HG03135 (cell line): Measurements from ENCODE around the gene TCAP.

Source experiments
- ATAC-seq: cut with Tn5 transposase; IDR thresholded peaks from one replicate; pipeline ENCODE4 v1.9.1; 2021; ENCODE audit warnings: mild to moderate bottlenecking, moderate library complexity; ENCODE audit not compliant: unreplicated experiment

The TCAP gene, protein sequence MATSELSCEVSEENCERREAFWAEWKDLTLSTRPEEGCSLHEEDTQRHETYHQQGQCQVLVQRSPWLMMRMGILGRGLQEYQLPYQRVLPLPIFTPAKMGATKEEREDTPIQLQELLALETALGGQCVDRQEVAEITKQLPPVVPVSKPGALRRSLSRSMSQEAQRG

DNA sequence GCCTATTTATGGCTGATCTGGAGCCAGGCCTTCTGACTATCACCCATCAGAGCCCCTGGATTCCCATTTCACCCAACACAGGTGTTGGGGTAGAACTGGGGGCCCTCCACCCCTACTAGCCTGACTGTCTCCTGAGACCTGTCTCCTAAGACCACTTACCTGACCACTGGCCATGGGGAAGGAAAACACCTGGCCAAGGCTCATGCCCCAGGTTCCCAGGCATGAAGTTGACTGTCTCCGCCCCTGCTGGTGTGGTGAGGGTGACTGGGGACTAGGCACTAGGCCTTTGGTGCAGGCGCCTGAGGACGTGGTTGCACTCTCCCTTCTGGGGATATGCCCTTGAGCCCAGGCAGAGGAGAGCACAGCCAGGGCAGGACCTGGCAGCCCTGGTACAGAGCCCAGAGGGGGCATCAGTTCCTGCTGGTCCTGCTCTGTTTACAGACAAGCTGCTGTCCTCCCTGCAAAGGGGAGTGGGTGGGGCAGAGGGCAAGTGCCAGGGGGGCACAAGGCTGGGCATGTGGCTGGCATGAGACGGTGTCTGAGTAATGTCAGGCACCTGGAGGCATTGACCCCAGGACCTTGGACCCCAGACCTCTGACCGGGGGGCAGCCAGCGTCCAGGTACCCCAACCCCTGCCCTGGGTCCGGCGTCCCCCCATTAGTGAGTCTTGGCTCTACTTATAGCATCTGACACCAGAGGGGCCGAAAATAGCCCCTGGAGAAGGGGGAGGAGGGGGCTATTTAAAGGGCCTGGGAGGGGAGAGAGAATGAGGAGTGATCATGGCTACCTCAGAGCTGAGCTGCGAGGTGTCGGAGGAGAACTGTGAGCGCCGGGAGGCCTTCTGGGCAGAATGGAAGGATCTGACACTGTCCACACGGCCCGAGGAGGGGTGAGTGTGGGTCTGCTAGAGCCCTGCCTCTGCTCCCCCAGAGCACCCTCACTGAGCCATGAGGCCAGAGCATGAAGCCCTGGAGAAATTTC, at the start of gene TCAP:
TSS of gene TCAP (plus strand) at position 769 of the 981 bp plus-strand sequence. CDS start at position 780, 11 bp downstream.
- no peak for ATAC-seq

GRCh38 chr17:39615434-39615833, 49.7 kb upstream of the TCAP start:
- no peak for ATAC-seq

DNA sequence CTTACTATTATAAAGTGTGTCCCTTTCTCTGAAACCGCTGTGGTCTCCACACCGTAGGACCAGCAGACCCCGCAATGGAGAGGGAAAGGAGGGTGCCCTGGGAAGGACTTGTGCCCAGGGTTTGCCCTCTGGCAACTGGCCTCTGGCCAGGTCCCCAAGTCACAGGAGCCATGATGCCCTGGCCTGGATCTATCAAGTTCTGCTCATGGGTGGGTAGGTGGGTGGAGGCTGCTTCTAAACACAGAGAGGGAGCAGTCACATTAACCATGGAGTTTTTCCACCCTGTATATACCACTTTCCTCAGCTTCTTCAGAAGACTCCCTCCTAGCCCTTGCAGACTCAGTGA, 48.1 kb upstream of the TCAP start:
- ATAC-seq, result no peak

- ATAC-seq, result no peak
Observed at GRCh38 chr17:39617446-39618245, 47.5 kb upstream of the TCAP start.

DNA sequence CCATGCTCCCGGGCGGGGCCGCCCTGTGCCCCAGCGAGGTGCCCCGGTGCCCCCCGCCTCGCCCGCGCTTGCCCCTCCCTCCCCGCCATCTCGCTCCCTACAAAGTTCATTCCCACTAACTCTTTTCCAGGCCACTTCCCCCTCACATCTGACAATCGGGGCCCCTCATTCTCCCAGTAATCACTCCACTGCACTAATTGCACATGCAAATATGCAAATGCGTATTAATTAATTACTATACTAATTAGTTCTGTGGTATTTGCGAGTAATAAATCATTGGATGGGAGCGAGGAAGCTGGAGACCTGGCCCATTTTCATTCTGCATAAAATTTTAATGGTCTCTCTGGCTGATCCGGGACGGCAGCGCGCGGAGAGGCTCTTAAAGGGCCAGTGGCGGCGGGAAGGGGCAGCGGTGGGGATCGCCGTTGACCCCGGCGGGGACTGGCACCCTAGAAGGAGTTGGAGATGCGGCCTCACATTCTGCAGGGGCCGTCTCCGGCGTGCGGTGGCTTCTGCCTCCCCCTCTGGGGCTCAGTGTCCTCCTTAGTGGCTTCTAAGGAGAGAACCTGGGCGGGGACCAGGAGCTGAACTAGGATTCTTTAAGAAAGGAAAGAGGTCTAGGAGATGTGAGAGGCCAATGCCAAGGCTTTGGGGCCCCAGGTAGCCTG, 46.8 kb upstream of the TCAP start:
- no peak for ATAC-seq

DNA sequence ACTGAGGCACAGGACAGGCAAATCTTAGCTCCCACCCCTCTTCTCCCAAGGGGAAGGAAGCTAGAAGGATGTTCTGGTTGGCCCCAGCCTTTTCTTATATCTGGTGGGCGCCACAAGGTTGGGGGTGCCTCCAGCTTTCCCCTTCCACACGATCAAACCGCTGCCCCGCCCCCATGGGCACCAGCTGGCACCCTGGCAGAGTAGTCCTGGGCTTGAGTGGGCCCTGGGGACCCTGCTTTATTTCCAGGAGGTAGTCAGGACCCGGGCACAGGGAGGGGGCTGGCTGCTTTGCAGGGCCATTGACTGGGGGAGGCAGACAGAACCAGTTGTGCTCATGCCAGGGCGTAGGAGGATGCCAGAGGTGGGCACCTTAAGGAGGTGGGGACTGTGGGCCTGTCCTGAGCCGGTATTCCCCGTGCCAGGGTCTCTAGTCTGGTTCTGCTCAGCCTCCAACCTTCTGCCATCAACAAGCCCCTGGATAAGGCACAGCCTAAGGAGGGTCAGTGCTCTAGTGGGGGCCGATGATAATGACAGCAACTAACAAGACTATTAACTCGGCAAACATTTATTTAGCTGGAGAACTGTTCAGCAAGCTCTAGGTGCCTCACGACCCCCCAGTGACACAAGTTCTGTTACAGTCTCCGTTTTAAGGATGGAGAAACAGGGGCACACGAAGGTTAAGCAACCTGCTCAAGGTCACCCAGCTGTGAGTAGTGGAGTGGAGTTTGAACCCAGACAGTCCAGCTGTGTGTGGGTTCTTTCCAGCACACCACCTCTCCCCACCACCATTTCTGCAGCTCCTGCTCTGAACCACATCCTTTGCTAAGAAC, 46.0 kb upstream of the TCAP start:
- no peak for ATAC-seq

- no peak for ATAC-seq
Observed at GRCh38 chr17:39619786-39620101, 45.4 kb upstream of the TCAP start.

DNA sequence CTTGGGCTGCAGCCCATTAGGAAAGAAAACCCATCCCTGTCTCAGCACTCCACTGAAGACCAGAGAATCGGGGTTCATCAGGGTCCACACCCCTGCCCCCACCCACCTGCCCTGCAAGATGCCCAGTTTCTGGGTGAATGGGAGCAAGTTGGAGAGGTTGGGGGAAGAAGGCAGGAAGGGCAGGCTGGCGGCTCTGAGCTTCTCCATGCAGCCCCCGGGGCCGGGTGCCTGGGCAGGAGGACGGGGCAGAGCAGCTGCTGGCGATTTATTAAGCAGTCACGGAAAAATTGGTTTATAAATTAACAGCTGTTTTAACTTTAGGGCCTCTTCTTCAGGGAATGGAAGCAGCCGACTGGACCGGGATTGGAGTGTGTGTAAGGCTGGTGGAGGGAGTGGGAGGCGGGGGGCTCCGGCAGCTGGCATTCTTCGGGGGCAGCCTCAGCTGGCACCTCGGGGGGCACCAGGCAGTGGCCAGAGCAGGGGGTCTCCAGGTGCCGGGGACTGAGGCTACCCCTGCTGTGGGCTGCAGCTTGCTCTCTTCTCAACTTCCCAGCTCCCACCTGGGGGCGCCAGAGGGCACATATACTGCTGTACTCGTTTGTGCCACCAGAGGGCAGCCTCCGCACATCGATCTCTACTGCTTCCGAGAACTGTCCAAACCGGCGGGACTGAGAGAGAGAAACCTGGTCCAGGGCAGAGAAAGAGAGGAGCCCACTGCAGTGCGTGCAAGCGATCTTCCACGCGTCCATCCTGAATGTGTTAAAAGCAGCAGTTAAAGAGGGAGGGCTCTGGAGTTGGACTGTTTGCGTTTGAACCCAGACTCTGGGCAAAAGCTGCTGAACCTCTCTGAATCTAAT, 43.4 kb upstream of the TCAP start:
- ATAC-seq, result no peak

DNA sequence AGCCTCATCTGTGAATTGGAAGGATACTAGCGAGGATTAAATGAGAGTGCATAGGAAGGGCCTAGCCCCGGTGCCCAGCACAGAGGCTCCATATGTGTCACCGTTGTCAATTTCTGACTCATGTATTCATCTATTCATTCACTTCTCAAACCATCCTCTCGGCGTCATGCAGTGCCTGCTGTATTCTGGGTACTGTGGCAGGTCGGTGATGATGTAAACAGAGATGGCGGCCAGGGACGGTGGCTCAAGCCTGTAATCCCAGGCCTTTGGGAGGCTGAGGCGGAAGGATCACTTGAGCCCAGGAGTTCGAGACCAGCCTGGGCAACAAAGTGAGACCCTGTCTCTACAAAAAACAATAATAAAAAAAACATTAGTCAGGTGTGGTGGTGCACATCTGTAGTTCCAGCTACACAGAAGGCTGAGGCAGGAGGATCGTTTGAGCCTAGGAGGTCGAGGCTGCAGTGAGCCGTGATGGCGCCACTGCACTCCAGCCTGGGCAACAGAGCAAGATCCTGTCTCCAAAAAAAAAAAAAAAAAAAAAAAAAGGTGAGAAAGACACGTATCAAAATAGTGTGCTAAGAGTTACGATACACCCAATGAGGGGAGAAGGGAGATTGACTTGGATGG, 42.7 kb upstream of the TCAP start:
- no peak for ATAC-seq

DNA sequence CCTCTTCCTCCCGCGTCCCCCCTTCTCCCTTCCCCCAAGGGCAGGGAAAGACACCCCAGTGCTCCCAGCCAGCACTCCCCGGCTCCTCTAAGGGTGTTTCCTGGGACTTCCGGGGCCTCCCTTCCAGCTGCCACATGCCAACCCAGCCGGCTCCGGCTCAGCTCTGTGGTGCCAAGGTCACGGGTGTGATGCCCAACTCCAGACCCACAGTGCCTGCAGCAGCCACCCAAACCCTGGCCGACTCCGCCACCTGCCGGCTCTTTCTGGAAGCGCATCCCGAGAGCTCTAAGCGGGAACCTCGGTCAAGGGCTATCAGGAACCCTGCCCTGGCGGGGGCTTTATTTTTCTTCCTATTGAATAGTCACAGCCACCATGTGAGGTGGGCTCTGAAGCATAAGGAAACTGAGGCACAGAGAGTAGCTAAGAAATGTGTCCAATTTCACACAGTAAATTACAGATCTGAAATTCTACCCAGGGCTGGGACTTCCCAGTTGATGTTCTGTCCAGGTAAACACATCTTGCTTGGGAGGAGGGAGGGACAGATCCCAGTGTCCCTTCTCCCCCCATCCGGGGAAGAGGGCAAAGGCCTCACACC, 41.7 kb upstream of the TCAP start:
- peak; percentile 56 for ATAC-seq

DNA sequence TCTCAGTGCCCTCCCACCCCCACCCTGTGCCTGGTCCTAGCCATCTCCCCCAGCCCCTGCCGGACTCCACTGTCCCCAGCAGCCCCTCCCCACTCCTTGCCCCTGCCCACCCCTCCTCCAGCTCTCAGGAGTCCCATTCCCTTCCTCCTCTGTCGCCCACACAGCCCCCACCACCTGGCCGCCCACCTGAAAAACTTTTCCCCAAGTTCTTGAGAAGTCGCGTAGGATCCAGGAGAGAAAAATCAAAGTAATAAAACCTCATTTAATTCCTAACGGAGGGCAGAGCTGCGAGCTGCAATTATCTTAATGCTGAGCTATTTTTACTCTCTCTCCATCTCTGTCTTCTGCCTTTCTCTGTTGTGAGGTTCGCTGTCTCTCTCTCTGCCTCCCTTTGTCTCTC, 40.8 kb upstream of the TCAP start:
- no peak for ATAC-seq

GRCh38 chr17:39625198-39625785, 39.9 kb upstream of the TCAP start:
- no peak for ATAC-seq

DNA sequence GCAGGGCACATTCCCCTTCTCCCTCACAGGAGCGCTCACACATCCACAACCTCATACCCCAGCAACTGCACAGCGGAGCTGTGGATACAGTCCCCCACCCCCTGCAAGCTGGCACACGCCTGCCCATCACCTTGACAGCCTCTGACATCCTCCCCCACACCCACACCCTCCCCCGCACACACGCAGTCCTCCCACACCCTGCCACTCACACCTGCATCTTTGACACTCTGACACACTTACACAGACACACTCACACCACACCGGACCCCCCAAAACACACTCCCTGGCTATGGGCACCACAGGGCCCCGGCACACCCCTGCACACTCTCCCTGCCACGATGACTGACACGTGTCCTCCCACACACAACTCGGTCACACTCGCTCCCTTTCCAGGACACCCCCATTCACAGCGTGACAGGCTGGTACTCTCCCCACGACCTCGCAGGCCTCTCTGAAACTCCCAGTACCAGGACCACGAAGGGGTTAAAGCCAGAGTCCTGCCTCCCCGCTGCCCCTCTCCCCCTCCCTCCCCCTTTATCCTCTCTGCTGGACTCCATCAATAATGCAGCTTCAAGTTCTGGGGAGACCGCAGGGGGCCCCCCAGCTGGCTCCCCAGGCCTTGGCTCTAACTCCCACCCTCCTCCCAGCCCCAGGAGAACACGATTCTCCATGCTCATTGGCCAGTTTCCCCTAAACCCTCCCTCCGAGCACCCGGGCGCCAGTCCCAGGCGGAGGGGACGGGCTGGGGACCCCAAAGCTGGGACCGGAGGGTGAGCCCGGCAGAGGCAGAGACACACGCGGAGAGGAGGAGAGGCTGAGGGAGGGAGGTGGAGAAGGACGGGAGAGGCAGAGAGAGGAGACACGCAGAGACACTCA, 38.7 kb upstream of the TCAP start, which contains the start of gene PPP1R1B:
TSS of gene PPP1R1B (plus strand) at position 782 of the 876 bp plus-strand sequence. CDS start 441 bp downstream, outside the sequence.
- no peak for ATAC-seq

- ATAC-seq, result no peak
Observed at GRCh38 chr17:39627047-39627711, 38.0 kb upstream of the TCAP start.

GRCh38 chr17:39627712-39628516, 37.2 kb upstream of the TCAP start:
- ATAC-seq, result no peak
